GM12891 (cell line): ENCODE results near the gene RUFY4.

Experiments
- POLR2A ChIP-seq: IDR thresholded peaks from 2 replicates; pipeline ENCODE4 v1.6.1; 2011; ENCODE audit warnings: low read depth, low read length, control low read depth
- POLR2AphosphoS5 ChIP-seq: IDR thresholded peaks from 2 replicates; pipeline ENCODE4 v1.6.1; 2011; ENCODE audit warnings: low read depth, low read length, control low read depth
- TAF1 ChIP-seq: IDR thresholded peaks from 2 replicates; pipeline ENCODE4 v1.6.1; 2011; ENCODE audit warnings: low read depth, low read length, control low read depth

GRCh38 chr2:218020281-218020680, 48.8 kb upstream of the RUFY4 start:
- TF ChIP-seq TAF1 (no peak), POLR2A (no peak), POLR2AphosphoS5 (no peak)
